ENCODE data around the gene WWOX. TPM values are rescaled to one million over a fixed set of nuclear protein-coding genes. Genes with fewer than 3 reads are reported as not detected.

The WWOX gene
- total and polyA plus RNA-seq, 2 of the 8 experiments (the other 6 are each of a cell fraction or from before 2014, with no cell fraction given) = 5.4 to 16.7 TPM

DNA sequence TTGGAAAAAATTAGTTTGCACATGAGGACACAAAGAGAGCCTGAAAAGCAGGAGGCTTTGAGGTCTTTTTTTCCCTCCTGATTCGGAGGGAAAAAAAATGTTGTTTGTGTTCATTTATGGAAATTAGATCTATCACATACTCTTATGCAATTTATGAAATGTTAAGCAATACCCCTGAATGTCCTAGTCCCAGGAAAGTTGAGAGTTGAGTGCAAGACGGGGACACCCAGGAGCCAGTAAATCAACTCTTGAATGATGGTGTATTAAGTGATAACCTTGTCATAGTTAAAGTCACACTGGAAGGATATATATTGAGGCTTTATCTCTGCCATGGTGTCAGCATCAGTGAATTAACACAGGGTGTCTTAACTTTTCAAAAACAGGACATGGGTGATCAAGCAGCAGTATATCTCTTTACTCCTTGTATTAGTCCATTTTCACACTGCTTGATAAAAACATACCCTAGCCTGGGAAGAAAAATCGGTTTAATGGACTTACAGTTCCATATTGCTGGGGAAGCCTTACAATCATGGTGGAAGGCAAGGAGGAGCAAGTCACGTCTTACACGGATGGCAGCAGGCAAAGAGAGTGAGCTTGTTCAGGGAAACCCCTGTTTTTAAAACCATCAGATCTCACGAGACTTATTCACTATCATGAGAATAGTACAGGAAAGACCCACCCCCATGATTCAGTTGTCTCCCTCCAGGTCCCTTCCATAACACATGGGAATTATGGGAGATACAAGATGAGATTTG, 1032.0 kb downstream of the WWOX start (continued):
- TF ChIP-seq KDM5A (IDR thresholded peaks at IDR 0.05; ENCODE audit: low read length) = no peak
- no peak for TF ChIP-seq CEBPB (IDR thresholded peaks at IDR 0.05; ENCODE audit: low read depth, low read length)
- no peak for TF ChIP-seq GABPA (IDR thresholded peaks at IDR 0.05; ENCODE audit: borderline replicate concordance, insufficient read depth, low read length)
- no peak for TF ChIP-seq RFX5 (IDR thresholded peaks at IDR 0.05; ENCODE audit: borderline replicate concordance, low read depth, low read length)
- no peak for TF ChIP-seq SRF (IDR thresholded peaks at IDR 0.05; ENCODE audit: low read depth, low read length)
- no peak for TF ChIP-seq SP1 (IDR thresholded peaks at IDR 0.05; ENCODE audit: low read depth, low read length)

Measured in H1 (cell line).